Activated T-cell treated with anti-CD3 and anti-CD28 coated beads, Interleukin-2, amount 50 U/mL, for 1 hour (primary cell): ENCODE results near the gene LMBRD1.
"Not testable (repeated sequence)": the region's sequence is repeated elsewhere in the genome, so short reads cannot be mapped to it uniquely, and the experiment has no call there.

Experiments used
- DNase-seq: peaks from one replicate; pipeline ENCODE4 v3.0.0-alpha.2; 2020

The LMBRD1 gene

GRCh38 chr6:69796073-69796641, 653 bp downstream of the LMBRD1 start:
- no peak for DNase-seq

DNA sequence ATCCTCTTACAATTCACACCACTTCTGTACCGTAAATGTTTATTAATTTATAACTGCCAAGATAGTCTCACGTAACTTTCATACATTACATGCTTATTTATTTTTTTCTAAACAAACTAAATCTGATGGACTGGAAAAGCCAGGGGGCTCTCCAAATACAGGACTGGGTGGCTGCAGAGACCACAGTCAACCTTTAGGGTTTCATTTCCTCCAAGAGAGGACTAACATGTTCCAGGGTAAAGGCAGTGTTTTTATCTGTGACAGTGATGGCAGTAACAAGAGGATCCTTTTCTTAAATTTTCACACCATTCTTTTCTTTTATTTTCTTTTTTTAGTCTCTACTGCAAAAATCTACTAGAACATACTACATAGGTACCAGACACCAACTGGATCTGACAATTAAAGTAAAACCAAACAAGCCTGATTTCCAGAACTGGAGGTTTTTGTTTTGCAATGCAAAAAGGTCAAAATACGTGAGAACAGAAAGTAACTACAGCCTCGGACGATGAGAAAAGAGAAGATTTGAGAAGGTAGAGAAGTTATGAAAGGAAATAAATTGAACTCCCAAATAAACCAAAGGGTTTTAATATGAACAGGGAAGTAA, 1.2 kb downstream of the LMBRD1 start:
- no peak for DNase-seq

DNA sequence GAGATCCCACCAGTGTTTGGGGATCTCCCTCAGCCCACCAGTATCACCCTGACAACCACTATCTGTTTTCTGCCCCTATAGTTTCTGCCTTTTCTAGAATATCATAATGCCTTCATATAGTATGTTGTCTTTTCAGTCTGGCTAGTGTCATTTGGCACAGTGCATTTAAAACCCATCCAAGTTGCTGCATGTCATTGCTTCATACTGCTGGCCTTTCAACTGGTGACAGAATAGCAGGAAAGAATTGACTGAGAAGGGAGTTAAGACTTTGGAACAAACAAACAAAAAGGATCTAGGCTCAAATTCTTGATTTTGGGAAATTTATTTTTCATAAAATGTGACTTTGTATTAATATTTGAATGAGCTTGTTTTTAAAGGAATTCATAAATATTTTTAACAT, 4.5 kb downstream of the LMBRD1 start:
- DNase-seq: no peak

- no peak for DNase-seq
Measured at GRCh38 chr6:69791065-69791471, 5.7 kb downstream of the LMBRD1 start.

DNA sequence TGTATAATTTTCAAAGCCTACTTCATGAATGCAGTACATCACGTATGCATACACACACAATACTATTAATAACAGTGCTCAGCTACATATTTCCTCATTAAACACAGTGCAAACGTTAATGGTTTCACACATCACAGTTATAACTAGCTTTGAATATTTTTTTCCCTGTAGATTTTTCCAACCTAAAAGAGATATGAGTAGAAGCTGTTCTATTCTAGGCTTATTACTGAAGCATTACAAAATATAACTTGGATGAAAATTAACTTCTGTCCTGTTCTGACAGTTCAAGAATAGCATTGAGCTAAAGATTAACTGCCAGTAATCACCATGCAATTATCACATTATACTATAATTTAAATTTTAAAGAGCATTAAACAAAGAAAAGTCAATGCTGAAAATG, 6.2 kb downstream of the LMBRD1 start:
- DNase-seq: no peak

DNA sequence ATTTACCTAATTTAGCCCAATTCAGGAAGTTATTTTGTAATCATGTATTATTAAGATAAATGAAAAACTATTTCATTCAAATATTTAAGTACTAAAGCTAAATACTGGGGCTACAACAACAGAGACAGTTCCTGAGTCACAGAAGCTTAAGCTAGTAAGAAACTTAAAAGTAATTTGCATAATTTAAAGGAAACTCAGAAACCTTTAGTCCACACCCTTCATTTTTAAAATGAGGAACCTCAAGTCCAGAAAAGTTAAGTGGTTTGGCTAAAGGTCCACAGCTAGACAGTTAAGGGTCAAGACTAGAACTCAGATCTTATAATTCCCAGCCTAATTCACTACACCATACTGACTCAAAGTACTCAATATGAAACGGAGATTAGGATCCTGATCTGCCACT, 7.2 kb downstream of the LMBRD1 start:
- no peak for DNase-seq

GRCh38 chr6:69787436-69787835, 9.4 kb downstream of the LMBRD1 start:
- DNase-seq: not testable (repeated sequence)

GRCh38 chr6:69785697-69786096, 11.1 kb downstream of the LMBRD1 start:
- DNase-seq: no peak

- DNase-seq: no peak
Measured at GRCh38 chr6:69784595-69785377, 12.0 kb downstream of the LMBRD1 start.

- DNase-seq: no peak
Measured at GRCh38 chr6:69783108-69783507, 13.7 kb downstream of the LMBRD1 start.

GRCh38 chr6:69780585-69781178, 16.1 kb downstream of the LMBRD1 start:
- DNase-seq: no peak

GRCh38 chr6:69775941-69776340, 20.9 kb downstream of the LMBRD1 start:
- no peak for DNase-seq

DNA sequence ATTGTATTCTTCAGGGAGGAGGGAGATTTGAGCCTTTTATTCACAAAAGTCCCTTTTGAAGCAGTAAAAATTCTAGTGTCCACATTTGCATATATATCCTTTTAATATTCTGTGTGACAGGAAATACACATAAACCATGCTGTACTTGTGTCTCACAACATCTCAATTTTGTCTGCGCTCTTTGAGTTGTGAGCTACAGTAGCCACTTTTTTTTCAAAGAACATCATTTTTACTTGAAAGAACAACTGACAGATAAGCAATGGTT, 21.3 kb downstream of the LMBRD1 start:
- DNase-seq: no peak

DNA sequence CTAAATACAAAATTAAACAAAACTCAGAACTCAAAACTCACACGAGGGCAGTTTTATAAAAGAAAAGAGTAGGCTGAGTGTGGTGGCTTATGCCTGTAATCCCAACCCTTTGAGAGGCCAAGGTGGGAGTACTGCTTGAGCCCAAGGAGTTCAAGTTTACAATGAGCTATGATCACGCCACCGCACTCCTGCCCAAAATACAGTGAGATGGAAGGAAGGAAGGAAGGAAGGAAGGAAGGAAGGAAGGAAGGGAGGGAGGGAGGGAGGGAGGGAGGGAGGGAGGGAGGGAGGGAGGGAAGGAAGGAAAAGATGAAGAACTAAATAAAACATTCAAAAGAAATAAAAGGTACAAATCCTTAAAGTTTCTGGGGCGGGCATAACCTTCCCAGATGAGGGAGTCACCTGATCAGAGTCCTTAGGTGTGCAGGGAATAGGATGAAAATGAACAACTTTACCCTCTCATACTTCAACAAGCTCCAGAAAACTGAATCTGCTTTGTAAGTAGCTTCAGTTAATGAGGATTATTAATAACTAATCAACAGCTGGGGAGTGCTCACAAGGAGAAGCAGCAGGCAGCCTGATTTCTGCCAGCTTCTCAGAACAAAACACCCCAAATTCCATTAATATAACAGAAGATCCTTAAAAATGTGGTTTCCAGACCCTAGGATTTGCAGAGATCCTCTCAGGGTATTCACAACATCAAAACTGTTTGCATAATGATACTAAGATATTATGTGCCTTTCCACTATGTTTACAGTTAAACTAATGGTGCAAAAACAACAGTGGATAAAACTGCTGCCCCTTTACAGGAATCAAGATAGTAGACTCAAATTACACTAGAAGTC, 21.8 kb downstream of the LMBRD1 start:
- no peak for DNase-seq

DNA sequence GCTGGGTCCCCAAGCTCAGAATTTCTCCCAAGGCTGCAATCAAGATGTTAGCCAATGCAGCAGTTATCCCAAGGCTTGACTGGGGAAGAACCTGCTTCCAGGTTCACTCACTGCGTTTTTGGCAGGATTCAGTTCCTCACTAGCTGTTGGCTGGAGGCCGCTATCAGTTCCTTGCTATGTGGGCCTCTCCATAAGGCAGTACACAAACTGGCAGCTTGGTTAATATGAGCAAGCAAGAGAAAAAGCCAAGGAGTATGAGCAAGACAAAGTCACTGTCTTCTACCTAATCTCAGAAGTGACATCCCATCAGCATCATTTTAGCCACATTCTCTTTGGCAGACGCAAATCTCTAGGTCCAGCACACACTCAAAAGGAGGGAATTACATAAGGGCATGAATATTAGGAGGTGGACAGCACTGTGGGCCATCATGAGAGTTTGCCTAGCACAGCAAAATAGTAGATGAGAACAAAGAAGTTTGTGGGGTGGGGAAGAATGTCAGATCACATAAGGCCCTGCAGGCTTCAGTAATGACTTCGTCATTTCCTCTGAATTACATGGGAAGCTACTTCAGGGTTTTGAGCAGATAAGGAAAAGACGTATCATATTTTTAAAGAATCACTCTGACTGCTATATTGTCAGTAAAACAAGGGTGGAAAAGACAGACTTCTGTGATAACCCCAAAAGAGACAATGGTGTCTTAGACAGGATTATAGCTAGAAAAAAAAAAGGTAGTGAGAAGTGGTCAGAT, 25.5 kb downstream of the LMBRD1 start:
- no peak for DNase-seq

DNA sequence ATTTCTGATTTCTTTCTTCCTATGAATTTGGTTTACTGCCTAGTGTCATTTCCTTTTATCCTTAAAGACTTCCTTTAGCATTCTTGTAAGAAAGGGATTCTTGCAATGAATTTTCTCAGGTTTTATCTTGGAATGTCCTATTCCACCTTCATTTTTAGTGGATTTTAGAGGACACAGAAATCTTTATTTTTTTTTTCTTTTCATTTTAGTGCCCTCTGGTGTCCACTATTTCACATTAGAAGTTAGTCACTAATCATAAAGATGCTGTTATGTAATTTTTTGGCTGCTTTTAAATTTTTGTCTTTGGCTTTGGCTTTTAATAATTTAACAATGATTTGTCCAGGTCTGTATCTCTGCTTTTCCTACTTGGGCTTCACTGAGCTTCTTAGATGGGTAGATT, 28.1 kb downstream of the LMBRD1 start:
- no peak for DNase-seq

DNA sequence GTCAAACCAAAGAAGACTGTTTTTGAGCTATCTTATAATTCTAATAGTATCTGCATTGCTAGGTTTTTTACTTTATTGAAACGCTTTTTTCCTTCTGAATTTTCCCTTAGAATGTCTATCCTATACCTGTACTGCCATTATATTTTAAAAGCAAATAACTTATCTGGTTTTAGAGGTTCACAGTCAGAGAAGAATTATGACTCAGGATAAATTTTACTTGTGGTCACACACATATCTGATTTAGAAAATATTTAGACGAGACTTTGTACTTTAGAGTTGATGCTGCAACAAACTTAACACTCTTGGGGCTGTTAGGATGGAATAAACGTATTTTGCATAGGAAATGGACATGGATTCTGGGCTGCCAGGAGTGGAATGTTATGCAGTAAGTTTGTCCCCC, 33.0 kb downstream of the LMBRD1 start:
- DNase-seq: no peak

DNA sequence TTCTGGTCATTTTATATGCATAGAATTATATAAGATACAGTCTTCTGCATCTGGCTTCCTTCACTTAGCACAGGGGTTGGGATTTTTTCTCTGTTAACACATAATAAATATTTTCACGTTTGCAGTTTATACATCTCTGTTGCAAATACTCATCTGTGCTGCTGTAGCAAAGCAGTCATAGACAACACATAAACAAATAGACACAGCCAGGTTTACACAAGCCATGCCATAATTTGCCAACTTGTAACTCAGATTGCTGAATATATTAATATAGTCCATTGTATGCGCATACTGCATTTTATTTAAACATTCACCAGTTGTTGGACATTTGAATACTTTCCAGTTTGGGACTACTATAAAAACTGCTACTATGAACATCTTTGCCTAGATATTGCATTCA, 35.0 kb downstream of the LMBRD1 start:
- no peak for DNase-seq

- DNase-seq: no peak
Measured at GRCh38 chr6:69758214-69758613, 38.6 kb downstream of the LMBRD1 start.

- no peak for DNase-seq
Measured at GRCh38 chr6:69756907-69757306, 39.9 kb downstream of the LMBRD1 start.

- no peak for DNase-seq
Measured at GRCh38 chr6:69756366-69756765, 40.4 kb downstream of the LMBRD1 start.

GRCh38 chr6:69735027-69735426, 61.8 kb downstream of the LMBRD1 start:
- no peak for DNase-seq

- no peak for DNase-seq
Measured at GRCh38 chr6:69732640-69733039, 64.2 kb downstream of the LMBRD1 start.
